ENCODE measurements around the gene NDUFAF5. TPM values are rescaled to one million over a fixed set of nuclear protein-coding genes. Genes with fewer than 3 reads are reported as not detected.

Gene NDUFAF5
- total RNA-seq, 1 donor from 2014 or later: 14.1 TPM

DNA sequence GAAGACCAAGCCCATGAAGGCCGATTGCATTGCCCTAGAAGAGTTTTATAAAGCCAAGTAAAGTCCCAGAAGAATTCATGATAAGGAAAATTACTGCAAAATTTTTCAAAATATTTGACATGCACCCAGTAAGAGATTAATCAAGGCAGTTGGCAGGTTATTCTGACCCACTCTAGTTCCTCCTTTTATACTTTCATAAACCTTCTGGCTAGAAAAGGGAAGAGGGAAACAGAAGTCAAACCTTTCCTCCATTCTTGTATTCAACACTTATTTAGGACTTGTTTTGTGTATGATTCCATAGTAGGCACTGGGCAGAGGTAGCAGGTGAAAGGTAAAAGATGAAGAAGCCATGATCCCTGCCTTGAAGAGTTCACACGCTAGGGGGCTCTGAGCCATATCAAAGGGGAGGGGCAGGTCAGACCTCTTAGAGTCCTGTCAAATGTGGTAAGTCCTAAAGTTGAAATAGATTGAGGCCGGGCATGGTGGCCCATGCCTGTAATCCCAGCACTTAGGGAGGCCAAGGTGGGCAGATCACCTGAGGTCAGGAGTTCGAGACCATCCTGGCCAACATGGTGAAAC lies 85.4 kb downstream of the NDUFAF5 start:
- H3K9me3 ChIP-seq: no peaks in the 10 kb centered on the region
- TF ChIP-seq, protein P1, sequence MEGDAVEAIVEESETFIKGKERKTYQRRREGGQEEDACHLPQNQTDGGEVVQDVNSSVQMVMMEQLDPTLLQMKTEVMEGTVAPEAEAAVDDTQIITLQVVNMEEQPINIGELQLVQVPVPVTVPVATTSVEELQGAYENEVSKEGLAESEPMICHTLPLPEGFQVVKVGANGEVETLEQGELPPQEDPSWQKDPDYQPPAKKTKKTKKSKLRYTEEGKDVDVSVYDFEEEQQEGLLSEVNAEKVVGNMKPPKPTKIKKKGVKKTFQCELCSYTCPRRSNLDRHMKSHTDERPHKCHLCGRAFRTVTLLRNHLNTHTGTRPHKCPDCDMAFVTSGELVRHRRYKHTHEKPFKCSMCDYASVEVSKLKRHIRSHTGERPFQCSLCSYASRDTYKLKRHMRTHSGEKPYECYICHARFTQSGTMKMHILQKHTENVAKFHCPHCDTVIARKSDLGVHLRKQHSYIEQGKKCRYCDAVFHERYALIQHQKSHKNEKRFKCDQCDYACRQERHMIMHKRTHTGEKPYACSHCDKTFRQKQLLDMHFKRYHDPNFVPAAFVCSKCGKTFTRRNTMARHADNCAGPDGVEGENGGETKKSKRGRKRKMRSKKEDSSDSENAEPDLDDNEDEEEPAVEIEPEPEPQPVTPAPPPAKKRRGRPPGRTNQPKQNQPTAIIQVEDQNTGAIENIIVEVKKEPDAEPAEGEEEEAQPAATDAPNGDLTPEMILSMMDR (IDR thresholded peaks at IDR 0.05): no peak
- no peak for DNase-seq
- peaks cover 19% of the 10 kb centered on the region for H3K4me1 ChIP-seq
- ATAC-seq: no peak
- no peaks in the 10 kb centered on the region for H3K27me3 ChIP-seq (ENCODE audit: low read depth)
- intact Hi-C loops (cut with DNase I): no loop called here
- no peaks in the 10 kb centered on the region for H3K36me3 ChIP-seq
- no peak overlapping the region for H3K4me3 ChIP-seq
- no peak overlapping the region for H3K27ac ChIP-seq

Other genes with a start within 250 kb of the NDUFAF5 start
- gene TASP1, start 146.1 kb upstream of the NDUFAF5 start, total RNA-seq: 14.3 TPM
- gene ESF1, start 109 bp upstream of the NDUFAF5 start, total RNA-seq: 12.4 TPM
- gene SEL1L2, start 205.6 kb downstream of the NDUFAF5 start, total RNA-seq: not detected
- 73.0 TPM for gene MACROD2, start 210.5 kb downstream of the NDUFAF5 start, total RNA-seq